KG1 (cell line): Measurements from ENCODE around the gene CGNL1.

ENCODE experiments used
- DNase-seq: peaks from one replicate; lab custom pipeline; 2025; lab: John Stamatoyannopoulos, UW

Gene CGNL1

DNA sequence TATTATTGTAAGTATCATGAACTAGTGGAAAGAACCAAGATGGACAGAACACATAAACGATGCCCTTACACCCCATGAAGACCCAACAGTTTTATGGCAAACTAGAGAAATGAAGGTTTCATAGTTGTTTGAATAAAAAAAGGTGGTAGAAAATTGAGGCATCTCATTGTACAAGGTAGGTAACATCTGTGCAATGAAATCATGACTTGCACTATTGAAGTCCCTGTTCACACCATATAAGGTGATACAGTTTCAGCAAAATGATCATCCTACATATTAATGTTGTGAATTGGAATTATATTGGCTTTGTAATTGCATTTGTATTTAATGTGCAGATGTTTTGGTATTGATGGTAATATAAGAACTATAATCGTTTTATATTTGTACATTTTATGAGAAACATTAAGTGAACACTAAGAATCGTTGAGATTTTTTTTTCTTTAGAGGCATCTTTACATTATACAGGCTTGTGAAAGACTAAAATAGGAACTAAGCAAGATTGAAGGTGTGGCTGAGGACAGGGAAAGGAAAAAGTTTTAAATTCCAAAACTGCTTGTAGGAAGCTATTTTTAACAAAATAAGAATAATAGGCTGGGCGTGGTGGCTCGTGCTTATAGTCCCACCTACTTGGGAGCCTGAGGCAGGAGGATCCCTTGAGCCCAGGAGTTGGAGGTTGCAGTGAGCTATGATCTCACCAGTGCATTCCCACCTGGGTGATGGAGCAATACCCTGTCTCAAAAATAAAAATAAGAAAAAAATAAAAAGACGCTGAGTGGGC, 48.5 kb downstream of the CGNL1 start:
- DNase-seq, result no peak

DNA sequence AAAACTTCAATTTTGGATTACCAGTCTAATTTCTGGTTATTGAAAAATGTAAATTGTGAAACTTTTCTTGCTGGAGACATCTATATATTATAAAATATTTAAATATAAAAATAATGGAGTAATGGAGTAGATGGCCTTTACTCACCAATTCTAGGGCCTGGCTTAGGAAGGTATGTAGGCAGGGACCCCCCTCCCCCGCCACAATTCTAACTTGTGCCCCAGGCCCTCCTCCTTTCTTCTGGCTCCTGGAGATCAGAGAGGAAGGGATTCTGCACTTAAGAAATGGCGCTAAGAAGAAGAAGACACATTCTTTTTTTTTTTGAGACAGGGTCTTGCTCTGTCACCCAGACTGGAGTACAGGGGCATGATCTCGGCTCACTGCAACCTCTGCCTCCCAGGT, 49.5 kb downstream of the CGNL1 start:
- no peak for DNase-seq

DNA sequence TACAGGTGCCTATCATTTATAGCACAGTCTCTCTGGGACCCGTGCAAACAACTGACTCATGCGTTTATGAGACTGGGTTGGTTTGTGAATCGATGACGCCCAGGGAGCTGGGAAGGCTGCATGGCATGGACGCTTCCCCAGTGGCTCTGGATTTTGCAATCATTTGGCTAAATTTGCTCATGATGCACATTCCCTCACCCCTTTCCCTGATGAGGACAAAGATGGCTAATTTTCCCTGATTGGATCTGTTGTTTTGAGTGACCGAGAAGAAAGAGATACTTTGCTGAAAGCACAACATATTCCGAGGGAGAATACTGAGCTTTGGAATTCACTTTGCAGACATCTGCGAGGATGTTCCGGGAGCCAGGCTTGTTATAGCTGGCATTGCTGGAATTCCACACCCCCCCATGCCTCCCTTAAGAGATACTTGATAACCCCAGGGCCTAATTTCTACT, 51.1 kb downstream of the CGNL1 start:
- no peak for DNase-seq

DNA sequence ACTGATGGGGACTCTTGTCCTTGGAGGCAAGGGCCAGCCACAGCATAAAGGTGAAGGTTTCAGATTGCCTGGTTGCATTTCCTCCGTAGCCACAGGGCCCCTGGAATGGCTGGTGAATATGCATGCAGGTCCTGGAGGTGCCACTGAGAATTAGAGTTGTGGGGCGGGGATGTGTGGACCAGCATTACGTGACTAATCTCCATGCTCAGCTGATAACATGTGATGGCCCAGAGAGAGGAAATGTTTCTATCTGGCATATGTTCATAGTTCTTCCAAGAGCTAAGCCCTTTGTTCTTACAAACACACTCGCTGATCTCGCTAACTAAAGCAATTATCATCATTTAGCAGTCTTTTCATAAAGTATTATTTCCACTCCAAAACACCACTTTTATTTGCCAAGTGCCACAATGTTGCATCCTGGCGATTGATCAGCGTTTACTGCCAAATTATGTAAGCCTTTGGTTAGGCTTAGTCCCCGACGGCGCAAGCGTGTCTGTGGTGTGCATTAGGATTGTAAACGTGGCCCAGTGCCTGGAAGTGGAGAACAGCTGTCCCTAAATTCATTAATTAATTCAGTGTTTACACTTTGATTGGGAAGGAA, 55.9 kb downstream of the CGNL1 start:
- no peak for DNase-seq

DNA sequence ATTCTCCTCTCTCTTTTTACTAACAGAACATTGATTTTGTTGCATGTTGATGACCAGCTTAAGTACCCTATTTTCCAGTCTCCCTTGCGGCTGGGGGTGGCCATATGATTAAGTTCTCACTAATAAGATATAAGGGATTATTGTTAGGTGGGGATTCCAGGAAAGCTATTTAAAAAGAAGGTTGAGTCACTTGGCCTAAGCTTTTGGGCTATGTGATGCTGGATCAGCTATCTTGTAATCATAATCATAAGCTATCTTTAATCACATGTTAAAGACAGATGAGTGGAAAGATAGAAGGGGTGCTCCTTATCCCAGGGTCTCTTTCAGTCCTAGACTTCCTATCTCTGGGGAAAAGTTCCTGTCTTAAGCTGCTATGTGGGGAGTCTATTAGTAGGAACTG, 59.9 kb downstream of the CGNL1 start:
- no peak for DNase-seq

DNA sequence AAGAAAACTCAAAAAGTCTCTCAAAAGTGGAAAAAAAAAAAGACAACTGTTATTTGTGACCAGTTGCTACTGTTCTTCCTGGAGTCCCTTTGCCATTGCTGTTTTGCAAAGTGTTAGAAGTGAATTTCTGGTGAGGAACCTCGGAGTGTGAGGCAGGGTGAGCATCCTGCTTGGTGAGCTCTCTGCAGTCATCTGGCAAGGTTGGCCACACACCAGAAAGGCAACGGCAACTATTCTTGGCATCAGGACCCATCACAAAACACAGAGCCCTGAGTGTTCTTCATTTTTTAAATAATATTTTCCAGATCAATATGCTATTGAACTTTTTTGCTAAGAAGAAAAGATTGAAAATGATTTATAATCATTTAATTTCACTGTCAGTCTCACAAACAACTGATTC, 60.7 kb downstream of the CGNL1 start:
- DNase-seq, result no peak

DNA sequence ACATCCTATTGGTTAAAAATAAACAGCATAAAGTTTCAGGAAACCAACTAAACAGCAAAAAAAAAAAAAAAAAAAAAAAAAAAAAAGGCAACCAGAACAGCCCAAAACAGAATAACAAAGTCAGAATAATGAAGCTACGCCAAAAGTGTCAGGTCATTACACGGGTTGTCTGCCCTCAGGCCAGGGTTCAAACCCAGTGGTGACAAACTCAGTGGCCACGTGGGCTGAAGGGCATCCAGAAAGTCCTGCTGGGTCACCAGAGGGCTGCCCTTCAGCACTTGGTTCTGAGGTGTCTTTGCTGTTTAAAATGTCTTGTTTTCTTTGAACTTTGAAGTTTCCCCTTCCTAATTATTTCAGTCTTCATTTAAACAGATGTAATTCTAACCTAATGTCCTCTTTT, 61.3 kb downstream of the CGNL1 start:
- DNase-seq, result no peak

DNA sequence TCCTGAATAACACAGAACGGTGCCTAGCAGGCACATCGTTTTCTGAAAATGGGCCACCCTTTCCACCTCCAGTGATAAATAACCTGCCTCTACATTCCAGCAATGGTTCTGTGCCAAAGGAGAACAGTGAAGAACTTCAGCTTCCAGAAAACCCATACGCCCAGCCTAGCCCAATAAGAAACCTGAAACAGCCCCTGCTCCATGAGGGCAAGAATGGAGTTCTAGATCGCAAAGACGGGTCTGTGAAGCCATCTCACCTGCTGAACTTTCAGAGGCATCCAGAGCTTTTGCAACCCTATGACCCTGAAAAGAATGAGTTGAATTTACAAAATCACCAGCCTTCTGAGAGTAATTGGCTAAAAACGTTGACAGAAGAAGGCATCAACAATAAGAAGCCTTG, 61.9 kb downstream of the CGNL1 start:
- DNase-seq, result no peak

DNA sequence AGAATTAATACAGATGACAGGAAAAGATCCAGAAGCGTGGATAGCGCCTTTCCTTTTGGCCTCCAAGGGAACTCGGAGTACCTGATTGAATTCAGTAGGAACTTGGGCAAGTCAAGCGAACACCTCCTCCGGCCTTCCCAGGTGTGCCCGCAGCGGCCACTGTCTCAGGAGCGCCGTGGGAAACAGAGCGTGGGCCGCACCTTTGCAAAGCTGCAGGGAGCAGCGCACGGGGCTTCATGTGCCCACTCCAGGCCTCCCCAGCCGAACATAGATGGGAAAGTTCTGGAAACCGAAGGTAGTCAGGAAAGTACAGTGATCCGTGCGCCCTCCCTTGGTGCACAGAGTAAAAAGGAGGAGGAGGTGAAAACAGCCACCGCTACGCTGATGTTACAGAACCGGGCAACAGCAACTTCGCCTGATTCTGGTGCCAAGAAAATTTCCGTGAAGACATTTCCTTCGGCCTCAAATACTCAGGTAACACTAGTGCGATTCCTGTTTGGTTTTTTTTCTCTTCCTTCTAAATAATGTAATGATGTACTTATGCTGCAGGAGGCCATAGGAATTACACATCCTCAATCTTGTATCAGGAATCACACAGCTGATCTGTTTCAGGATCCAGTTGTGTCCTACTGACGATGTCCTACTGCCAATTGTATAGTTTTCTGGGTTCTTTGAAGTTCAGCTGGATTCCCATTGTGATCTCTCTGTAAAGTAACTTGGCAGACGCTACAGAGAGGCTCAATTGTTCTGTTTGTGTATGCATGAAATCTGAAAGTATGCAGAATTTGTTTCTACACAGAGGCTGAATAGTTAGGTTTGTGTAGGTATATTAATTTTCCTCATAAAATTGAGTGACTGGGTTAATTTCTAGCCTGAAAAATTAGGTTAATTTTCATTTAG, 63.1 kb downstream of the CGNL1 start:
- DNase-seq, result no peak

DNA sequence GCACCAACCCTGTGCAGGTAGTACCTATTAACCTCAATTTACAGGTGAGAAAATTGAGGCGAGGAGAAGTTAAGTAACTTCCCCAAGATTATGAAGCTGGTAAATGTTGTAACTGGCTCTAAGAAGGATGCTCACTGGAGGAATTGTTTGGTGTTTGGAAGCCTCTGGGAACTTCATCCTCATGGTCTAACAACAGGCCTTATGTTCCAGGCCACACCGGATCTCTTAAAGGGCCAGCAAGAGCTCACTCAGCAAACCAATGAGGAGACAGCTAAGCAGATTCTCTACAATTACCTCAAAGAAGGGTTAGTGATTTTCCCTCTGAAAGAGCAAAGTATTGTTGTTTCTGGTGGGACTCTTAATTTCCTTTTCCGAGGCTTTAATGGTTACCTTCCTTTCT, 63.9 kb downstream of the CGNL1 start:
- no peak for DNase-seq

DNA sequence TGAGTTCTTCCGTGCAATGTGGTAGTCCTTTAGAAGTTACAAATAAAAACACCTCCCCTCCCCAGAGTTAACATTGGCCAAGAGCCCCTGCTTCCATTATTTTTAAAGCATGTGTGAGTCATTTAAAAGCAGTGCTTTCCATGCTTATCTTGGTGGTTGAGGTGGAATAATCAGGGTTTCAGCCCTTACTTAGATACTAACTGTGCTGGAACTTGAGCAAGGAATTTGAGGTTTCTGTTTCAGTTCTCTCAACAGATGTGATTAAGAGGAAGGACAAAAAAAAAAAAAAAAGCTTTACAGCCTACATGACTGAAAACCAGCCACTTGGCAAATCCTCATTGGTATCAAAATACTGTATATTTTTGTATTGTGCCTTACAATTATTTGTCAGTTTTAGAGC, 64.5 kb downstream of the CGNL1 start:
- no peak for DNase-seq

DNA sequence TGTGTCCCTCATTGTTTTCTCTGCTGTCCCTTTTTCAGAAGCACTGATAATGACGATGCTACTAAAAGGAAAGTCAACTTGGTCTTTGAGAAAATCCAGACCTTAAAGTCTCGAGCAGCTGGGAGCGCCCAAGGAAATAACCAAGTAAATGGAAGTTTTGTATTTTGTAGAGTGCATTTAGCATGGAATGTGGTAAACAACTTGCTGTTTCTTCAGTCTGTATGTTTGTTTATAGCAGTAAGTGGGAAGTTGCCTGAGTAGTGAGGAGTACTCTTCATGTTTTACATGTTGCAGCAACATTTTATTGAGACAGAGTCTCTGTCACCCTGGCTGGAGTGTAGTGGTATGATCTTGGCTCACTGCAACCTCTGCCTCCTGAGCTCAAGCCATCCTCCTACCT, 66.0 kb downstream of the CGNL1 start:
- no peak for DNase-seq

DNA sequence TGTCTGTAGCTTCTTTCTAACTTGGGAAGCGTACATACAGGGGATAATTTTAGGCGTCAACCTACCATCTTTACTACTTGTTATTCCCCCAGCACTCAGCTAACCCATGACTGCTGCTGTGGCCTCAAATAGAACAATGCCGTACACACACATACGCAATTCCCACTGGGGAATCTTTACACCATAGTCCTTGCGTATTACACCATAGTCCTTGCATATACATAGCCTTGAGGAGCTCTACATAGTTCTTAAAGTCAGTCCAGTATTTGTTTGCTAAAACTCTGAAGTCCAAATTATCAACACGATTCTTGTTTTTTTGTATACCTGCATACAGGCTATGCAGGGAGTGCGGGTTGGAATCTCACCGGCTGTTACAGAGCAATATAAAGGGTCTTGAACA, 67.2 kb downstream of the CGNL1 start:
- no peak for DNase-seq

DNA sequence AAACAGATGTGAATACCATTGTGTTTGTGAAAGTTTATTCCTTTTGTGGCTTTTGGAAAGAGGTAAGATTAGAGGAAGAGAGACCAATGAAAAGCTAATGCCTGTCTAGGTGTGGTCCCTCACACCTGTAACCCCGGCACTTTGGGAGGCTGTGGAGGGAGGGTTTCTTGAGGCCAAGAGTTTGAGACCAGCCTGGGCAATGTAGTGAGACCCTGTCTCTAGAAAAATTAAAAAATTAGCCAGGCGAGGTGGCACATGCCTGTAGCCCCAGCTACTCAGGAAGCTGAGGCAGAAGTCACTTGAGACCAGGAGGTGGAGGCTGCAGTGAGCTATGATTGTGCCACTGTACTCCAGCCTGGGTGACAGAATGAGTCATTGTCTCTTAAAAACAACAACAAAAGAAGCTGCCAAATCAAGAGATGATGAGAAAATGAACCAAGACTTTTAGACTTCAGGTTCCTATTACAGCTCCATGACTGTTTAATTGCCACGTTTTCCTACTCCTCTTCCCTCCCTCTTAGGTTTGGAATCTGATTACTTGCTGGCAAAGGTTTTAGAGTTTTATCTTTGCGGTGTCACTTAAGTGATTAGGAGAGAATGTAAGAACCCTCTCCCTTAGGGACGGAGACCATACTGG, 68.7 kb downstream of the CGNL1 start:
- DNase-seq, result no peak

DNA sequence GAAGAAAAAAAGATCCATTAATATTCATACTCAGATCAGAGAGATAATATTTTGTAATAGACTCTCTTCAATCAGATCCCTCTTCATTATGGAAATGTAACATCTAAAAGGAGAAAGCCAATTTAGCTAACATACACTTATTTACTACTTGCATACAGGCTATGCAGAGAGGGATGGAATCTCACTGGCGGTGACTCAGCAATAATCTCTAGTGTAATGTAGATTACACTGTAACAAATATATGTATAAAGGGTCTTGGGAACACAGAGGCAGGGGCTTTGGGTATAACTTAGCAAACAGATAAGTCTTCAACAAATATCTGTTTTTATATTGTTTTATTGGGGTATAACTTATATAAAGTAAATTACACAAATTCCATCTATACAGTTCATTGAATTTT, 69.6 kb downstream of the CGNL1 start:
- DNase-seq, result no peak

DNA sequence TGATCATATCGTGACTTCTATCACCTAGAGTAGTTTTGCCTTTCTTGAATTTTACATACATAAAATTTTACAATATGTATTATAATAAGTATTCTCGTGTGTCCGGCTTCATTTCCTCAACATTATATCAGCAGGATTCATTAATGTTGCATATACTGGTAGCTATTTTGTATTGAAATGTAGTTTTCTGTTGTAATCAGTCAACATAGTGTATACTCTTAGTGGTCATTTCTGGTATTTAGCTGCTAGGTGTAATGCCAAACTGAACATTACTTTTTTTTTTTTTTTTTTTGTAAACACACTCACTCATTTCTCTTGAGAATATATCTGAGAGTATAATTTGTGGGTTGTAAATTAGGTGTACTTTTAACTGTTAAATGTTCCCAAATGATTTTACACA, 70.1 kb downstream of the CGNL1 start:
- DNase-seq, result no peak

DNA sequence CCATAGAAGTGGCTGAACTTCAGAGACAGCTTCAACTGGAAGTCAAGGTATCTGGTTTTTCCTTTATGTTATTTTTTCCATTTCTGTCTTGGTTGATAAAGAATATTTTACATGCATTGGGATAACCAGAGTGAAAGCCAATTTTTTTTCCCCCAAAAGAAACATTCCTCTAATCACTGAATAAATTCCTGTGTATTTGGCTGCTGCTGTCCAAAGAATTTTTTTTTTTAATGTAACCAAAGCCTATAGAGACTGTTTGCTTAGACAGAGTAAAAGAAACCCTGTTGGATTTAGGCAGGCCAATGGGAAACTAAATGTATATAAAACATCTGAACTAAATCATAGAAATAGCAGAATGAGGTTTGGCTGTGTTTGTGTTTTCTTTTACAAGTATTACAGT, 75.2 kb downstream of the CGNL1 start:
- DNase-seq, result no peak

DNA sequence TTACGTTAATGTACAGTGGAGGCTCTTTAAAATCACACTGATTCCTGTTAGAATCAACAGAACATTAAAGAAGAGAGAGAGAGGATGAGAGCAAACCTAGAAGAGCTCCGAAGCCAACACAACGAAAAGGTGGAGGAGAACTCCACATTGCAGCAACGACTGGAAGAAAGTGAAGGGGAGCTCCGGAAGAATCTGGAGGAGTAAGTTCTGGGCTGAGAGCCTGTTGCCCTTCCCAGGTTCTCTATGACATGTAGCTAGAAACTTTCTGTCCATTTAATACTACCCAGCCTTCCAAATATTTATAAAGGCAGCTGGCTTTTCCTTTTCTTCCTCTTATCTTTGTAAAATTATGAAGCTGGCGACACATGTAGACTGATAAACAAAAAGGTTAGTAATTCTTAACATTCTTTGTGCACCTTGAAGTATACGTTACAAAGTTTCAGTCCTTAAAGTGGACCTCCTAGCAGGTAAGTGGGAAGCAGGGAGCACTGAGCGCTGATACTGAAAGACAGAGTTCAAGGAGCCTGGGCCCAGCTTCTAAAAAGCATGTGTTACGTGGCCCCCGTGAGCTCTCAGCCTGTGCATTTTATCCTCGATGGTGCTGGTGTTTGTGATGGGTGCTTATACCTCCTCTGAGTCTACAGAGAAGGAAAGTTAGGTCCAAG, 75.9 kb downstream of the CGNL1 start:
- DNase-seq, result no peak

DNA sequence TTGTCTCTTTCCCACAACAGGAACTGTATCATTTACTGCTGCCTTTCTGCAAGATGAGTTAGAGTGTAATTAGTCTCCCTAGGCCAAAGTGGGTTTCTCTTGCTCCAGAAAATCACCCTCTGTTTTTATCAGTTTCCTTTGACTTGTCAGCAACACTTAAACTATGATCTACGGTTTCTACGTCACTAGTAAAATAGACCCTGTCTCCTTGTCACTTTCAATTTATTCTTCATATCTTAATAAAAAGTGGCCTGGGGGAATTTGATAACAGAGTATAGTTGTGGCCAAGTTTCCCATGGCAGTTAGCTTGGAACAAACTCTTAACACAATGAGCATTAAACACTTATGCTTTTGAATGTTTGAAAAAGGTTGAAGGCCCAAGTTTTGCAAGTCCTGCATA, 79.6 kb downstream of the CGNL1 start:
- DNase-seq, result no peak

DNA sequence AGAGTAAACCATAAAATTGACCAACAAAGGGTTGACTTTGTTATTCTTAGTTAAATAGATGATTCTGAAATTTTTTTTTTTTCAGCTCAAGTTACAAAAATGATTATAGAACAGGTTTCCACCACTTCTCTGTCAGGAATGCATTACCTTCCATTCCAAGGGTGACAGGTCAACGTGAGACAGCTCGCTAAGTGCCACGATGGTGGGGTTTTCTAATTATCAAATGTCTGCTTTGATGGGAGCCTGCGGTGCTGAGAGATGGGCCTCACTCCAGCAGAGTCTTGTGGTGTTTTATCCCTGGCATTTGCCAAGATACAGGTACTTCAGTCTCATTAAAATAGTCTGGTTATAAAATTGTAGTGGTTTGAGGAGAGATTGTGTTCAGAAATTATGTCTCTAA, 80.3 kb downstream of the CGNL1 start:
- DNase-seq, result no peak

DNA sequence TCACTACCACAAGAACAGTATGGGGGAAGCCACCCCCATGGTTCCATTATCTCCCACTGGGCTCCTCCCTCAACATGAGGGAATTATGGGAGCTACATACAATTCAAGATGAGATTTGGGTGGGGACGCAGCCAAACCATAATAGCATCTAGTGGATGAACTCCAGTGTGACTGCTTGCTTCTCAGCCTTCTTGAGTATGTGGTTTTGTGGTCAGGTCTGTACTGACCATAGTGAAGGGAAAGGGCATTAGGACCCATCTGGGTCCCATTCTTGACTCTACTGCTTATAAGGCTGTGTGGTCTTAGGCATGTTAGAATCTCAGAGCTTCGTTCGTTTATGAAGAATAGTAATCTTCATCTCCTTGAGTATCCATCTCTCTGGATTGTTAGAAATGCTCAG, 81.4 kb downstream of the CGNL1 start:
- no peak for DNase-seq

DNA sequence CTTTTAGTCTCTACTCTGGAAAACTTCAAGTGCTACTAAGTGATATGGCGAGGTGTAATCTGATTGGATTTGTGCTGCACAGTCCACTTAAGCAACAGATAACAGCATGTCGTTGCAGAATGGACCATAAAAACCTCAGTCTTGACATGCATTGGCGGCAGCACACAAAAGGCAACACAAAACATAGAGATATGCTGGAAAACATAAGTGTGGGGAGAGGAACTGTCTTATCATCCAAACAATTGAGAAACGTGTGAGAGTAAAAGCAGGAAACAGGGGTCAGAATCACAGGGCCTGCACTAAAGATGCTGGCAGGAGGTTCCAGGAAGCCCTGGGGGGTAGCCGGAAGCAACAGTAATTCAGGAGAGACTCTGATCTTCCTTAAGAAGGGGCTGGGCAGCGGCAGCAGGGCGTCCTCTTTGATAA, 82.1 kb downstream of the CGNL1 start:
- no peak for DNase-seq
